ENCODE results near the gene ATP5F1D. TPM values are rescaled to one million over a fixed set of nuclear protein-coding genes. Genes with fewer than 3 reads are reported as not detected.

Gene ATP5F1D
- total and polyA plus RNA-seq, 2 of the 13 experiments (the other 11 are each of a cell fraction or from before 2014, with no cell fraction given) = 39.4 to 78.7 TPM

GRCh38 chr19:1245494-1246264, 4.1 kb downstream of the ATP5F1D start (continued):
- TF ChIP-seq REST (IDR thresholded peaks at IDR 0.05; ENCODE audit: borderline replicate concordance in 1 of 2, low read depth in 1 of 2, low read length in 2 of 2) (no peak), CC2D1A (CRISPR knock-in tag; IDR thresholded peaks at IDR 0.05) (no peak), SIN3A (IDR thresholded peaks at IDR 0.05; ENCODE audit: borderline replicate concordance, low read depth, low read length) (no peak; the same call in 1 of the 2 replicates), NCOA2 (CRISPR knock-in tag; IDR thresholded peaks at IDR 0.05) (no peak; the same call in 1 of the 2 replicates), DNMT3B (CRISPR knock-in tag; conservative IDR thresholded peaks at IDR 0.05) (no peak), ZNF776 (CRISPR knock-in tag; IDR thresholded peaks at IDR 0.05) (no peak), ZNF761 (CRISPR knock-in tag; conservative IDR thresholded peaks at IDR 0.05) (no peak), CREB1 (IDR thresholded peaks at IDR 0.05) (no peak), CREB1 (CRISPR knock-in tag; IDR thresholded peaks at IDR 0.05) (no peak), RARG (CRISPR knock-in tag; IDR thresholded peaks at IDR 0.05; ENCODE audit: low read depth) (no peak), ONECUT2 (CRISPR knock-in tag; IDR thresholded peaks at IDR 0.05) (no peak), NCOR1 (IDR thresholded peaks at IDR 0.05; ENCODE audit: borderline replicate concordance, low read length) (no peak), ZNF883 (CRISPR knock-in tag; IDR thresholded peaks at IDR 0.05; ENCODE audit: not compliant biosample characterization) (no peak), ZNF749 (CRISPR knock-in tag; IDR thresholded peaks at IDR 0.05; ENCODE audit: borderline replicate concordance) (no peak), ZNF224 (CRISPR knock-in tag; IDR thresholded peaks at IDR 0.05) (no peak), ZNF296 (CRISPR knock-in tag; conservative IDR thresholded peaks at IDR 0.05) (no peak), CREB3 (CRISPR knock-in tag; IDR thresholded peaks at IDR 0.05) (no peak), ZNF136 (CRISPR knock-in tag; IDR thresholded peaks at IDR 0.05; ENCODE audit: low read depth) (no peak), ZNF350 (CRISPR knock-in tag; IDR thresholded peaks at IDR 0.05; ENCODE audit: borderline replicate concordance, low read depth) (no peak), IKZF1 (IDR thresholded peaks at IDR 0.05) (no peak), CCAR2 (optimal IDR thresholded peaks at IDR 0.05; ENCODE audit: low read depth, low read length) (no peak), AKNA (CRISPR knock-in tag; IDR thresholded peaks at IDR 0.05; ENCODE audit: borderline replicate concordance) (no peak)

Data from HepG2 (cell line).